Gastrocnemius medialis (tissue), 4 donors: ENCODE results near the gene GGPS1.

Experiments used
- POLR2A ChIP-seq, 2 donors: fragments of 450-650 bp; IDR thresholded peaks; one replicate each; pipeline ENCODE4 v1.6.1; 2017; ENCODE audit warnings: antibody characterized with exemption in 2 of 2, mild to moderate bottlenecking in 2 of 2, moderate library complexity in 2 of 2
- TF ChIP-seq, protein P1 (sequence below), 5 experiments: fragments of 450-650 bp in 3 of 5; fragments of 200-600 bp in 2 of 5; sonication (generic) in 2 of 5; IDR thresholded peaks in 4 of 5; conservative IDR thresholded peaks in 1 of 5; 1 replicate in 4 of 5; 2 replicates in 1 of 5; pipeline ENCODE4 v1.5.1; 2016 to 2019; ENCODE audit warnings: antibody characterized with exemption in 5 of 5, mild to moderate bottlenecking in 3 of 5, moderate library complexity in 3 of 5

DNA sequence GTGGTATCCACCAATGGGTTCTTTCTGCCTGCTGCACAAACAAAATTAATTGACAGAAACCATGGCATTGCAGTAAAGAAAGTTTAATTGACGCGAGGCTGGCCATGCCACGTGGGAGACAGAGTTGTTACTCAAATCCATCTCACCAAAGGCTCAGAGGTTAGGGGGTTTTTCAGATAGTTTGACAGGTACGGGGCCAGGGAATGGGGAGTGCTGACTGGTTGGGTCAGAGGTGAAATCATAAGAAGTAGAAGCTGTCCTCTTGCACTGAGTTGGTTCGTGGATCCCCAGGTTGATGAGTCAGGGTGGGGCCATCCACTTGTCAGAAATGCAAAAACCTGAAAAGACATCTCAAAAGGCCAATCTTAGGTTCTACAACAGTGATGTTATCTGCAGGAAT, 37.9 kb downstream of the GGPS1 start:
- TF ChIP-seq, protein P1, sequence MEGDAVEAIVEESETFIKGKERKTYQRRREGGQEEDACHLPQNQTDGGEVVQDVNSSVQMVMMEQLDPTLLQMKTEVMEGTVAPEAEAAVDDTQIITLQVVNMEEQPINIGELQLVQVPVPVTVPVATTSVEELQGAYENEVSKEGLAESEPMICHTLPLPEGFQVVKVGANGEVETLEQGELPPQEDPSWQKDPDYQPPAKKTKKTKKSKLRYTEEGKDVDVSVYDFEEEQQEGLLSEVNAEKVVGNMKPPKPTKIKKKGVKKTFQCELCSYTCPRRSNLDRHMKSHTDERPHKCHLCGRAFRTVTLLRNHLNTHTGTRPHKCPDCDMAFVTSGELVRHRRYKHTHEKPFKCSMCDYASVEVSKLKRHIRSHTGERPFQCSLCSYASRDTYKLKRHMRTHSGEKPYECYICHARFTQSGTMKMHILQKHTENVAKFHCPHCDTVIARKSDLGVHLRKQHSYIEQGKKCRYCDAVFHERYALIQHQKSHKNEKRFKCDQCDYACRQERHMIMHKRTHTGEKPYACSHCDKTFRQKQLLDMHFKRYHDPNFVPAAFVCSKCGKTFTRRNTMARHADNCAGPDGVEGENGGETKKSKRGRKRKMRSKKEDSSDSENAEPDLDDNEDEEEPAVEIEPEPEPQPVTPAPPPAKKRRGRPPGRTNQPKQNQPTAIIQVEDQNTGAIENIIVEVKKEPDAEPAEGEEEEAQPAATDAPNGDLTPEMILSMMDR (IDR thresholded peaks at IDR 0.05 in 4 of 5, conservative IDR thresholded peaks at IDR 0.05 in 1 of 5) = no peak
- TF ChIP-seq POLR2A (IDR thresholded peaks at IDR 0.05) = no peak
